OCI-LY3 (cell line): Measurements from ENCODE around the gene PCSK1.

Source experiments
- EZH2phosphoT487 ChIP-seq: fragments of 200-600 bp; shearing (Covaris generic); IDR thresholded peaks from 2 replicates; pipeline ENCODE4 v1.6.1; 2018; ENCODE audit warnings: antibody characterized with exemption, mixed run types, low read depth
- TF ChIP-seq, protein P1 (sequence below): fragments of 200-600, 300-600 bp; sonication (generic); IDR thresholded peaks from 2 replicates; pipeline ENCODE4 v1.5.1; 2014; ENCODE audit warnings: antibody characterized with exemption, low read length, low read depth

DNA sequence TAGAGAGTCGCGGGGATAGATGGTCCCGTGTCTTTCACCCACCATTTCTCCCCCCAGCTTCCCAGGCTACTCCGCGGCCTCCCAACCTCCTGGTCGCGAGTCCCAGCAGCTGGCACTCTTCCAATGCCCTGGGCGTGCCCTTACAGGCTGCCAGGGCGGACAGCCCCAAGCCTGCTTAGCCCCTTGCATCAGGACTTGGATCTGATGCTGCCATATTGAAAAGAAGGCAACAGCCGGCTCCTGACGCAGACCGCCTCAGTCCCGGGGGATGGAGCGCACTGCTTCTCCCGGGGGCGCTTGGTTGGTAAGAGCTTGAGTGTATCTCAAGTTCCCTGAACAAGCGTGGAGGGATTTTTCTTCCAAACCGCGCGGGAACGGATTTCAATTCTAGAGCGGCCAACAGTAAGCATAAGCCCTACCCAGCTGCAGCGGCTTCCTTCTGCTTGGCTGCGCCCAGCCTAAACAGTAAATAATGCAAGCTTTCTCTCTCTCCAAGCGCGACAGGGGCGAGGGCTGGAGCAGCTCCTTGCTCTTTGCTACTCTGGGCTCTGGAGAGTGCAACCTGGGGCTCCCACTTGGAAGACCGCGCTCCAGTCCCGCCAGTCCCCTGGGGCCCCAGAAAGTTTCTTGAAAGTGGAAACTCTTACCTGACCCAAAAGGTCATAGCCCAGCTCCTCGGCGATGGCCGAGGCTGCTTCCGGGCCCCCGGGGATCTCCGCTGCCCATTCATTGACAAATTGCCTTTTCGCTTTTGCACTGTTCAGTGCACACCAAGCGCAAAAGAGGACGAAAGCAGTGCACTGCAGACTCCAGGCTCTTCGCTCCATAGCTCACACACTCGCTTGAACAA is 607 bp downstream of the PCSK1 start:
- TF ChIP-seq, protein P1, sequence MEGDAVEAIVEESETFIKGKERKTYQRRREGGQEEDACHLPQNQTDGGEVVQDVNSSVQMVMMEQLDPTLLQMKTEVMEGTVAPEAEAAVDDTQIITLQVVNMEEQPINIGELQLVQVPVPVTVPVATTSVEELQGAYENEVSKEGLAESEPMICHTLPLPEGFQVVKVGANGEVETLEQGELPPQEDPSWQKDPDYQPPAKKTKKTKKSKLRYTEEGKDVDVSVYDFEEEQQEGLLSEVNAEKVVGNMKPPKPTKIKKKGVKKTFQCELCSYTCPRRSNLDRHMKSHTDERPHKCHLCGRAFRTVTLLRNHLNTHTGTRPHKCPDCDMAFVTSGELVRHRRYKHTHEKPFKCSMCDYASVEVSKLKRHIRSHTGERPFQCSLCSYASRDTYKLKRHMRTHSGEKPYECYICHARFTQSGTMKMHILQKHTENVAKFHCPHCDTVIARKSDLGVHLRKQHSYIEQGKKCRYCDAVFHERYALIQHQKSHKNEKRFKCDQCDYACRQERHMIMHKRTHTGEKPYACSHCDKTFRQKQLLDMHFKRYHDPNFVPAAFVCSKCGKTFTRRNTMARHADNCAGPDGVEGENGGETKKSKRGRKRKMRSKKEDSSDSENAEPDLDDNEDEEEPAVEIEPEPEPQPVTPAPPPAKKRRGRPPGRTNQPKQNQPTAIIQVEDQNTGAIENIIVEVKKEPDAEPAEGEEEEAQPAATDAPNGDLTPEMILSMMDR, result no peak
- no peak for TF ChIP-seq EZH2phosphoT487
